Endothelial cell of umbilical vein (primary cell): Measurements from ENCODE around the gene CERS2.

Experiments used
- EZH2 ChIP-seq: IDR thresholded peaks from 2 replicates; pipeline ENCODE4 v1.6.1; 2012; ENCODE audit warnings: borderline replicate concordance, low read depth, mild to moderate bottlenecking, moderate library complexity, low read length, inconsistent platforms; ENCODE audit not compliant: severe bottlenecking
- FOS ChIP-seq: IDR thresholded peaks from 2 replicates; pipeline ENCODE4 v1.6.1; 2011; ENCODE audit warnings: mild to moderate bottlenecking, low read length, moderate library complexity, borderline replicate concordance; ENCODE audit not compliant: insufficient read depth
- GATA2 ChIP-seq: IDR thresholded peaks from 2 replicates; pipeline ENCODE4 v1.7.0; 2011; ENCODE audit warnings: low read depth, mild to moderate bottlenecking, moderate library complexity, mixed read lengths, low read length; ENCODE audit not compliant: insufficient read length, insufficient read depth
- JUN ChIP-seq: IDR thresholded peaks from 2 replicates; pipeline ENCODE4 v1.6.1; 2011; ENCODE audit warnings: borderline replicate concordance, low read depth; ENCODE audit not compliant: insufficient read length, insufficient read depth
- MYC ChIP-seq: IDR thresholded peaks from one replicate; pipeline ENCODE4 v1.6.1; 2011; ENCODE audit warnings: mild to moderate bottlenecking, low read depth, low read length
- POLR2A ChIP-seq: IDR thresholded peaks from 2 replicates; pipeline ENCODE4 v1.6.1; 2012; ENCODE audit warnings: low read depth, mild to moderate bottlenecking, control low read depth, low read length
- POLR2AphosphoS5 ChIP-seq: IDR thresholded peaks from 2 replicates; pipeline ENCODE4 v1.6.1; 2012; ENCODE audit warnings: low read depth, mild to moderate bottlenecking, control low read depth, low read length, moderate library complexity; ENCODE audit not compliant: insufficient read depth
- TF ChIP-seq, protein P1 (sequence below), 2 donors: IDR thresholded peaks; 1 replicate in 1 of 2; 2 replicates in 1 of 2; pipeline ENCODE4 v1.5.1; 2011; ENCODE audit warnings: low read length in 2 of 2, mild to moderate bottlenecking in 2 of 2, moderate library complexity in 2 of 2, control low read depth in 1 of 2, inconsistent platforms in 1 of 2, low read depth in 1 of 2; ENCODE audit not compliant: insufficient read depth in 1 of 2; ENCODE audit errors: extremely low read depth in 1 of 2
- TF ChIP-seq, protein P2 (sequence below): IDR thresholded peaks from 2 replicates; pipeline ENCODE4 v1.6.1; 2011; ENCODE audit not compliant: insufficient read depth, insufficient read length

DNA sequence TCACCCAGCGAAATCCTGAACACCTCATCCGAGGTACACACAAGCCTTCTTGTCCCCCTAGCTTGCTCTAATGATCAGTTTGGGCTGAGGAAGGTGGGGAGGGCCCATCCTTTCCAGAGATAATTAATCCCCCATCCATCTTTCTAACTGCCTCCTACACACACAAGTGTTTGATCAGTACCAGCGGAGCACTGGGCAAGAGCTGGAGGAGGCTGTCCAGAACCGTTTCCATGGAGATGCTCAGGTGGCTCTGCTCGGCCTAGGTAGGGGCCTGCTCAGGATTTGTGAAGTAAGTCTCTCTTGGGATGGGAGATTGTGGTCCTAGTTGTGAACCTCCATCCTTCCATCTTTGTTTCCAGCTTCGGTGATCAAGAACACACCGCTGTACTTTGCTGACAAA is 13.3 kb upstream of the CERS2 start:
- TF ChIP-seq, protein P1, sequence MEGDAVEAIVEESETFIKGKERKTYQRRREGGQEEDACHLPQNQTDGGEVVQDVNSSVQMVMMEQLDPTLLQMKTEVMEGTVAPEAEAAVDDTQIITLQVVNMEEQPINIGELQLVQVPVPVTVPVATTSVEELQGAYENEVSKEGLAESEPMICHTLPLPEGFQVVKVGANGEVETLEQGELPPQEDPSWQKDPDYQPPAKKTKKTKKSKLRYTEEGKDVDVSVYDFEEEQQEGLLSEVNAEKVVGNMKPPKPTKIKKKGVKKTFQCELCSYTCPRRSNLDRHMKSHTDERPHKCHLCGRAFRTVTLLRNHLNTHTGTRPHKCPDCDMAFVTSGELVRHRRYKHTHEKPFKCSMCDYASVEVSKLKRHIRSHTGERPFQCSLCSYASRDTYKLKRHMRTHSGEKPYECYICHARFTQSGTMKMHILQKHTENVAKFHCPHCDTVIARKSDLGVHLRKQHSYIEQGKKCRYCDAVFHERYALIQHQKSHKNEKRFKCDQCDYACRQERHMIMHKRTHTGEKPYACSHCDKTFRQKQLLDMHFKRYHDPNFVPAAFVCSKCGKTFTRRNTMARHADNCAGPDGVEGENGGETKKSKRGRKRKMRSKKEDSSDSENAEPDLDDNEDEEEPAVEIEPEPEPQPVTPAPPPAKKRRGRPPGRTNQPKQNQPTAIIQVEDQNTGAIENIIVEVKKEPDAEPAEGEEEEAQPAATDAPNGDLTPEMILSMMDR (IDR thresholded peaks at IDR 0.05; ENCODE audit: extremely low read depth in 1 of 2, insufficient read depth in 1 of 2, low read depth in 1 of 2, low read length in 2 of 2): no peak
- no peak for TF ChIP-seq JUN
- TF ChIP-seq, protein P2, sequence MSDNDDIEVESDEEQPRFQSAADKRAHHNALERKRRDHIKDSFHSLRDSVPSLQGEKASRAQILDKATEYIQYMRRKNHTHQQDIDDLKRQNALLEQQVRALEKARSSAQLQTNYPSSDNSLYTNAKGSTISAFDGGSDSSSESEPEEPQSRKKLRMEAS: no peak
- no peak for TF ChIP-seq MYC
- TF ChIP-seq FOS: no peak
- TF ChIP-seq POLR2AphosphoS5: no peak
- no peak for TF ChIP-seq POLR2A
- TF ChIP-seq EZH2: no peak
- TF ChIP-seq GATA2: no peak
